IMR-90 (cell line): ENCODE data around the gene RAB11B.
"Not testable (repeated sequence)": the region's sequence is repeated elsewhere in the genome, so short reads cannot be mapped to it uniquely, and the experiment has no call there.

ENCODE experiments used
- CTCF ChIP-seq: conservative IDR thresholded peaks from 2 replicates; pipeline ENCODE4 v1.5.1; 2012; ENCODE audit warnings: mild to moderate bottlenecking, low read depth, low read length, improper control_type of control experiment
- POLR2A ChIP-seq: IDR thresholded peaks from 2 replicates; pipeline ENCODE4 v1.6.1; 2012; ENCODE audit warnings: mild to moderate bottlenecking, low read depth, low read length
- RCOR1 ChIP-seq: IDR thresholded peaks from 2 replicates; pipeline ENCODE4 v1.6.1; 2012; ENCODE audit warnings: mild to moderate bottlenecking, low read length, improper control_type of control experiment; ENCODE audit not compliant: insufficient replicate concordance

GRCh38 chr19:8379156-8379891, 10.8 kb upstream of the RAB11B start:
- TF ChIP-seq CTCF, RCOR1, POLR2A: not testable (repeated sequence)
